OCI-LY1 (cell line): ENCODE measurements around the gene MID1.

Experiments
- H2AFZ ChIP-seq: fragments of 200-600 bp; sonication (generic), shearing (Covaris generic); 2 replicates; pipeline ENCODE4 v1.6.0; 2014; ENCODE audit warnings: antibody characterized with exemption, mild to moderate bottlenecking, low read length
- H3F3A ChIP-seq: fragments of 200-600 bp; sonication (generic), shearing (Covaris generic); 2 replicates; pipeline ENCODE4 v1.6.0; 2014; ENCODE audit warnings: mild to moderate bottlenecking, antibody characterized with exemption, low read length, moderate library complexity; ENCODE audit not compliant: insufficient read depth
- H3K27ac ChIP-seq: fragments of 200-600 bp; sonication (generic); 2 replicates; pipeline ENCODE4 v1.5.1; 2014; ENCODE audit warnings: low read length, mixed run types, mild to moderate bottlenecking, low read depth; ENCODE audit not compliant: poor library complexity, severe bottlenecking
- H3K27me3 ChIP-seq: fragments of 200-600 bp; sonication (generic); 2 replicates; pipeline ENCODE4 v1.6.0; 2014; ENCODE audit warnings: antibody characterized with exemption, mild to moderate bottlenecking, low read length, moderate library complexity; ENCODE audit not compliant: insufficient read depth
- H3K36me3 ChIP-seq: fragments of 200-600 bp; sonication (generic); 2 replicates; pipeline ENCODE4 v1.6.1; 2014; ENCODE audit warnings: mild to moderate bottlenecking, antibody characterized with exemption, low read length, moderate library complexity, mixed read lengths; ENCODE audit not compliant: insufficient read depth
- H3K4me1 ChIP-seq: fragments of 200-600 bp; sonication (generic); 2 replicates; pipeline ENCODE4 v1.5.1; 2014; ENCODE audit warnings: mild to moderate bottlenecking, low read length, moderate library complexity; ENCODE audit not compliant: insufficient read depth, severe bottlenecking
- H3K4me2 ChIP-seq: fragments of 200-600 bp; sonication (generic), shearing (Covaris generic); 2 replicates; pipeline ENCODE4 v1.6.1; 2014; ENCODE audit warnings: low read length
- H3K4me3 ChIP-seq: fragments of 200-600 bp; sonication (generic); 2 replicates; pipeline ENCODE4 v1.5.1; 2014; ENCODE audit warnings: low read length, low read depth, mild to moderate bottlenecking, mixed read lengths; ENCODE audit not compliant: poor library complexity, severe bottlenecking
- H3K79me2 ChIP-seq: fragments of 200-600 bp; shearing (Covaris generic); 2 replicates; pipeline ENCODE4 v1.6.1; 2016; ENCODE audit warnings: mixed run types, low read length, mixed read lengths; ENCODE audit not compliant: insufficient read depth
- H3K9ac ChIP-seq: fragments of 200-600 bp; sonication (generic), shearing (Covaris generic); 2 replicates; pipeline ENCODE4 v1.6.1; 2014; ENCODE audit warnings: mild to moderate bottlenecking, low read length, mixed read lengths
- H3K9me2 ChIP-seq: fragments of 200-600 bp; sonication (generic), shearing (Covaris generic); 2 replicates; pipeline ENCODE4 v1.6.1; 2014; ENCODE audit warnings: low read depth, mild to moderate bottlenecking, low read length, mixed read lengths
- H3K9me3 ChIP-seq: fragments of 200-600 bp; shearing (Covaris generic); 2 replicates; pipeline ENCODE4 v1.6.1; 2014; ENCODE audit warnings: low read length, mixed read lengths
- H4K20me1 ChIP-seq: fragments of 200-600 bp; sonication (generic), shearing (Covaris generic); 2 replicates; pipeline ENCODE4 v1.6.0; 2016; ENCODE audit warnings: mild to moderate bottlenecking, low read length; ENCODE audit not compliant: insufficient read depth
- CTCF ChIP-seq: fragments of 200-600 bp; sonication (generic), shearing (Covaris generic); IDR thresholded peaks from 2 replicates; pipeline ENCODE4 v1.5.1; 2017; ENCODE audit warnings: mild to moderate bottlenecking, antibody characterized with exemption, low read length, moderate library complexity, mixed read lengths
- EZH2 ChIP-seq: fragments of 200-600 bp; sonication (generic), shearing (Covaris generic); IDR thresholded peaks from 2 replicates; pipeline ENCODE4 v1.8.0; 2017; ENCODE audit warnings: borderline replicate concordance, mixed run types, mild to moderate bottlenecking, antibody characterized with exemption, low read length, moderate library complexity, mixed read lengths

The MID1 gene

GRCh38 chrX:10507876-10508275 is 112.5 kb downstream of the MID1 start:
- no peak overlapping the region for H2AFZ ChIP-seq
- H3K79me2 ChIP-seq: no peaks in the 10 kb centered on the region
- no peaks in the 10 kb centered on the region for H3F3A ChIP-seq
- H3K4me2 ChIP-seq: no peak overlapping the region
- H3K27me3 ChIP-seq: no peaks in the 10 kb centered on the region
- TF ChIP-seq CTCF (no peak), EZH2 (no peak)
- no peaks in the 10 kb centered on the region for H3K36me3 ChIP-seq
- no peaks in the 10 kb centered on the region for H3K9me2 ChIP-seq
- no peak overlapping the region for H3K9ac ChIP-seq
- H4K20me1 ChIP-seq: no peaks in the 10 kb centered on the region
- no peaks in the 10 kb centered on the region for H3K4me1 ChIP-seq
- H3K9me3 ChIP-seq: no peaks in the 10 kb centered on the region
- no peak overlapping the region for H3K27ac ChIP-seq
- H3K4me3 ChIP-seq: no peak overlapping the region

GRCh38 chrX:10507181-10507580 is 113.2 kb downstream of the MID1 start:
- Histone ChIP-seq H3K9ac (no peak overlapping the region), H3F3A (no peaks in the 10 kb centered on the region), H3K4me2 (no peak overlapping the region), H3K27ac (no peak overlapping the region), H3K4me3 (no peak overlapping the region), H3K79me2 (no peaks in the 10 kb centered on the region), H3K9me3 (no peaks in the 10 kb centered on the region), H3K4me1 (no peaks in the 10 kb centered on the region), H3K9me2 (no peaks in the 10 kb centered on the region), H3K27me3 (no peaks in the 10 kb centered on the region), H4K20me1 (no peaks in the 10 kb centered on the region), H2AFZ (no peak overlapping the region), H3K36me3 (no peaks in the 10 kb centered on the region)
- TF ChIP-seq EZH2: no peak
- no peak for TF ChIP-seq CTCF

GRCh38 chrX:10506781-10507180 is 113.6 kb downstream of the MID1 start:
- Histone ChIP-seq H3K4me1 (no peaks in the 10 kb centered on the region), H3K9me3 (no peaks in the 10 kb centered on the region), H3K4me3 (no peak overlapping the region), H3K27me3 (no peaks in the 10 kb centered on the region), H3K9me2 (no peaks in the 10 kb centered on the region), H3K27ac (no peak overlapping the region), H3F3A (no peaks in the 10 kb centered on the region), H3K36me3 (no peaks in the 10 kb centered on the region), H3K9ac (no peak overlapping the region), H4K20me1 (no peaks in the 10 kb centered on the region), H3K79me2 (no peaks in the 10 kb centered on the region), H3K4me2 (no peak overlapping the region), H2AFZ (no peak overlapping the region)
- no peak for TF ChIP-seq EZH2
- no peak for TF ChIP-seq CTCF
